Omental fat pad (tissue), 4 donors: Measurements from ENCODE around the gene LSM14B. TPM values are rescaled to one million over a fixed set of nuclear protein-coding genes. Genes with fewer than 3 reads are reported as not detected.

Experiments used
- ATAC-seq: fragments of 150-250 bp; one replicate; pipeline ENCODE4 v1.9.1; 2016; ENCODE audit warnings: mild to moderate bottlenecking, moderate library complexity; ENCODE audit not compliant: low FRiP score
- DNase-seq: peaks from one replicate; pipeline ENCODE4 v3.0.0-alpha.2; 2019; ENCODE audit warnings: low spot score
- total RNA-seq, 4 donors: library from RNA; depleted of rRNA; stranded (reverse); fragments of >200 nt; gene quantifications; one replicate each; pipeline ENCODE4 v1.1.0, GENCODE V29; 2016
- TF ChIP-seq, protein P1 (sequence below), 3 donors: fragments of 450-650 bp; IDR thresholded peaks; one replicate each; pipeline ENCODE4 v1.5.1; 2016 to 2017; ENCODE audit warnings: antibody characterized with exemption in 3 of 3, mild to moderate bottlenecking in 3 of 3, moderate library complexity in 2 of 3

Gene LSM14B
- total RNA-seq, 4 donors from 2014 or later = 13.1 to 23.8 (median 16.0) TPM

DNA sequence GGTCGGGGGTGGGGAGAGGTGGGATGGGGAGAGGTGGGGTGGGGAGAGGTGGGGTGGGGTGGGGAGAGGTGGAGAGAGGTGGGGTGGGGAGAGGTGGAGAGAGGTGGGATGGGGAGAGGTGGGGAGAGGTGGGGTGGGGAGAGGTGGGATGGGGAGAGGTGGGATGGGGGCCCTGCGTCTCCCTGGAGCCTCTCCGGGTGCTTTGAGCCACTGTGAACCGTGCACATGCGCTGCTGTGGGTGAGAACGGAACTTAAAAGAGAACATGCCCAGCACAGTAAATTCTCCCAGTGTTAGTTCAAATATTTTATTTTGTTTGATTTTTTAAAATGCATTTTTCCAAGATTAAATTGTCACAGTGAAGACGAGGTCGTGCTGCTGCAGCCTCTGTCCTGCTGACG is 38.0 kb downstream of the LSM14B start:
- TF ChIP-seq, protein P1, sequence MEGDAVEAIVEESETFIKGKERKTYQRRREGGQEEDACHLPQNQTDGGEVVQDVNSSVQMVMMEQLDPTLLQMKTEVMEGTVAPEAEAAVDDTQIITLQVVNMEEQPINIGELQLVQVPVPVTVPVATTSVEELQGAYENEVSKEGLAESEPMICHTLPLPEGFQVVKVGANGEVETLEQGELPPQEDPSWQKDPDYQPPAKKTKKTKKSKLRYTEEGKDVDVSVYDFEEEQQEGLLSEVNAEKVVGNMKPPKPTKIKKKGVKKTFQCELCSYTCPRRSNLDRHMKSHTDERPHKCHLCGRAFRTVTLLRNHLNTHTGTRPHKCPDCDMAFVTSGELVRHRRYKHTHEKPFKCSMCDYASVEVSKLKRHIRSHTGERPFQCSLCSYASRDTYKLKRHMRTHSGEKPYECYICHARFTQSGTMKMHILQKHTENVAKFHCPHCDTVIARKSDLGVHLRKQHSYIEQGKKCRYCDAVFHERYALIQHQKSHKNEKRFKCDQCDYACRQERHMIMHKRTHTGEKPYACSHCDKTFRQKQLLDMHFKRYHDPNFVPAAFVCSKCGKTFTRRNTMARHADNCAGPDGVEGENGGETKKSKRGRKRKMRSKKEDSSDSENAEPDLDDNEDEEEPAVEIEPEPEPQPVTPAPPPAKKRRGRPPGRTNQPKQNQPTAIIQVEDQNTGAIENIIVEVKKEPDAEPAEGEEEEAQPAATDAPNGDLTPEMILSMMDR (IDR thresholded peaks at IDR 0.05) = no peak
- ATAC-seq = no peak
- DNase-seq = no peak

DNA sequence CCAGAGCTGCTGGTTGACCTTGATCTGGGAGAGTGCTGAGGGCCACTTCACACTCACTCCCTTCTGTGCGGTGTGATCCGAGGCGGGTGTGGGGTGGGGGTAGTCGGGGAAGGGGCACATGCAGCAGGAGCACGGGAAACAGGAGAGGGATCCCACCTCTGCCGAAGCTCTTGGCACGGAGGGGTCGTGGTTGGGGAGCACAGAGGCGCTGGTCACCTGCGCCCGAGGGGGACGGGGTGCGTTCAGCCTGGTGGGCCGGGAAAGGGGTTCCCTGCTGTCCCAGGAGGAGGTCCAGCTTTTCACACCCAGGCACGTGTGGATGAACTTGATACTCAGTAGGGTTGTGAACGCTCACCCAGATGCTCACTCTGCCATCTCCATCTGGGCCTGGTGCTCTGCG is 38.6 kb downstream of the LSM14B start:
- ATAC-seq (no peak), DNase-seq (no peak)
- TF ChIP-seq, protein P1 (IDR thresholded peaks at IDR 0.05) = no peak

- DNase-seq (no peak), ATAC-seq (no peak)
- TF ChIP-seq, protein P1 (IDR thresholded peaks at IDR 0.05) = no peak
Measured at GRCh38 chr20:62161347-62161746, 39.1 kb downstream of the LSM14B start.

- TF ChIP-seq, protein P1 (IDR thresholded peaks at IDR 0.05) = no peak
- ATAC-seq (no peak), DNase-seq (no peak)
Measured at GRCh38 chr20:62162765-62163484, 40.6 kb downstream of the LSM14B start.

DNA sequence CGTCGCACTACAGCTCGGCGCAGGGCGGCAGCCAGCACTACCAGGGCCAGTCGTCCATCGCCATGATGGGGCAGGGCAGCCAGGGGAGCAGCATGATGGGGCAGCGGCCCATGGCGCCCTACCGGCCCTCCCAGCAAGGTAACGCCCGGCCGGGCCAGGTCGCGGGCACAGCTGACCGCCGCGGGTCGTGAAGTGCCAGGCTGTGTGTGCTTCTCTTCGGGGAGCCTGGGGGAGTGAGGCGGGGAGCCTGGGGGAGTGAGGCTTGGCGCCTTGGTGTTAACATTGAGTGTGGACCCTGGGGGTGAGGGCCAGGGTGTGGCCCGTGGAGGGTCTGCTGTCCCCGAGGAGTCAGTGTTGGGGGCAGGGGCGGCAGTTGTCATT is 41.2 kb downstream of the LSM14B start:
- TF ChIP-seq, protein P1 (IDR thresholded peaks at IDR 0.05) = no peak
- ATAC-seq = no peak
- DNase-seq = no peak

DNA sequence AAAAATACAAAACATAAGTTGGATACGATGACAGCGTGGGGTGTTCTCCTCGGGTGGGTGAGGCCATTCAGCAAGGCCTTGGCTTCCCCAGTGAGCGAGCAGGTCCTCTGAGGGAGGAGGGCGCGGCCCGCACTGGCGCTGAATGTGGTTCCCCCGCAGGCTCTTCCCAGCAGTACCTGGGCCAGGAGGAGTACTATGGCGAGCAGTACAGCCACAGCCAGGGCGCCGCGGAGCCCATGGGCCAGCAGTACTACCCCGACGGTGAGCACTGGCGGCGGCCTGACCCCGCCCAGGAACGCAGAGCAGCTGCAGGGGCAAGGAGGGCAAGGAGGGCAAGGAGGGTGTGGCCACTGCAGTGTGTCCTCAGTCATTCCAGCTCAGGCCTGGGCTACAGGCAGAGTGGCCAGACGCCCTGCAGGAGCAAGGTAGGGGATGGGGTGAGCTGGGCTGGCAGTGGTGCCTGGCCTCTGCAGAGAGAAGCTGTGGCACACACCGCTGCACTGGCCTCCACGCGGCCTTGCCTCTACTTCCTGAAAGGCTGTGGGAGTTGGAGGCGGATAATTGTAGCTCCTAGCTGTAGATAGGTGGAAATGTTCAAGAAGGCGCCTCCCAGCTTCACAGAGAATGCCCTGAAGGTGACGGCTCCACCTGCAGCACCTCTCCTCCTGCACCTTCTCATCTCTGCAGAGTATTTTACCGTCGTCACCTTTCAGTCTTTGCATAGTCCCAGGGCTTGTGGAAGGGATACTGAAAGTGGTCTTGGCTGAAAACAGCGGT is 41.9 kb downstream of the LSM14B start:
- no peak for DNase-seq
- TF ChIP-seq, protein P1 (IDR thresholded peaks at IDR 0.05) = no peak
- ATAC-seq = no peak
